ENCODE measurements around the gene FYCO1. TPM values are rescaled to one million over a fixed set of nuclear protein-coding genes. Genes with fewer than 3 reads are reported as not detected.

Gene FYCO1
- total RNA-seq, 1 experiment from 2014 or later = 19.7 TPM

- TF ChIP-seq EZH2 (IDR thresholded peaks at IDR 0.05; ENCODE audit: low read depth) (no peak), CTCF (conservative IDR thresholded peaks at IDR 0.05) (no peak)
- no peak for DNase-seq
- H3K4me2 ChIP-seq = no peak overlapping the region
- H3K36me3 ChIP-seq (ENCODE audit: low read depth) = no peaks in the 10 kb centered on the region
- H3K9me2 ChIP-seq (ENCODE audit: insufficient read depth) = no peaks in the 10 kb centered on the region
- H3K4me3 ChIP-seq = no peak overlapping the region
- BruUV-seq (replicated peaks) = no TSS peak
- ChIA-PET POLR2A (ENCODE audit: unreplicated experiment) (no interaction called here), CTCF (no interaction called here)
- no peaks in the 10 kb centered on the region for H3K27me3 ChIP-seq (ENCODE audit: insufficient read depth, low read depth)
- H3F3A ChIP-seq (ENCODE audit: insufficient read depth, low read depth) = no peaks in the 10 kb centered on the region
- intact Hi-C loops (cut with micrococcal nuclease; ENCODE audit: unreplicated experiment) = no loop called here
- H3K9me3 ChIP-seq (ENCODE audit: insufficient read depth, low read depth) = no peaks in the 10 kb centered on the region
- H3K4me1 ChIP-seq (replicated peaks; ENCODE audit: insufficient read depth) = no peaks in the 10 kb centered on the region
- no peak overlapping the region for H3K27ac ChIP-seq
- H2AFZ ChIP-seq = no peak overlapping the region
- H3K79me2 ChIP-seq (ENCODE audit: low read depth) = no peaks in the 10 kb centered on the region
- H4K20me1 ChIP-seq (ENCODE audit: insufficient read depth) = no peaks in the 10 kb centered on the region
Measured at GRCh38 chr3:45921158-45922038, 74.2 kb downstream of the FYCO1 start.

GRCh38 chr3:45917146-45917898, 78.3 kb downstream of the FYCO1 start:
- BruUV-seq (replicated peaks) = no TSS peak
- no peak overlapping the region for H3K27ac ChIP-seq
- H3K9me2 ChIP-seq (ENCODE audit: insufficient read depth) = no peaks in the 10 kb centered on the region
- H3K36me3 ChIP-seq (ENCODE audit: low read depth) = no peaks in the 10 kb centered on the region
- H3F3A ChIP-seq (ENCODE audit: insufficient read depth, low read depth) = no peaks in the 10 kb centered on the region
- TF ChIP-seq EZH2 (IDR thresholded peaks at IDR 0.05; ENCODE audit: low read depth) (no peak), CTCF (conservative IDR thresholded peaks at IDR 0.05) (no peak)
- ChIA-PET POLR2A (ENCODE audit: unreplicated experiment) (no interaction called here), CTCF (no interaction called here)
- no peaks in the 10 kb centered on the region for H3K79me2 ChIP-seq (ENCODE audit: low read depth)
- intact Hi-C loops (cut with micrococcal nuclease; ENCODE audit: unreplicated experiment) = no loop called here
- H3K4me1 ChIP-seq (replicated peaks; ENCODE audit: insufficient read depth) = peaks cover 7% of the 10 kb centered on the region
- no peaks in the 10 kb centered on the region for H3K27me3 ChIP-seq (ENCODE audit: insufficient read depth, low read depth)
- H4K20me1 ChIP-seq (ENCODE audit: insufficient read depth) = no peaks in the 10 kb centered on the region
- no peak overlapping the region for H3K4me3 ChIP-seq
- H3K4me2 ChIP-seq = no peak overlapping the region
- H3K9me3 ChIP-seq (ENCODE audit: insufficient read depth, low read depth) = no peaks in the 10 kb centered on the region
- no peak overlapping the region for H2AFZ ChIP-seq
- no peak for DNase-seq

DNA sequence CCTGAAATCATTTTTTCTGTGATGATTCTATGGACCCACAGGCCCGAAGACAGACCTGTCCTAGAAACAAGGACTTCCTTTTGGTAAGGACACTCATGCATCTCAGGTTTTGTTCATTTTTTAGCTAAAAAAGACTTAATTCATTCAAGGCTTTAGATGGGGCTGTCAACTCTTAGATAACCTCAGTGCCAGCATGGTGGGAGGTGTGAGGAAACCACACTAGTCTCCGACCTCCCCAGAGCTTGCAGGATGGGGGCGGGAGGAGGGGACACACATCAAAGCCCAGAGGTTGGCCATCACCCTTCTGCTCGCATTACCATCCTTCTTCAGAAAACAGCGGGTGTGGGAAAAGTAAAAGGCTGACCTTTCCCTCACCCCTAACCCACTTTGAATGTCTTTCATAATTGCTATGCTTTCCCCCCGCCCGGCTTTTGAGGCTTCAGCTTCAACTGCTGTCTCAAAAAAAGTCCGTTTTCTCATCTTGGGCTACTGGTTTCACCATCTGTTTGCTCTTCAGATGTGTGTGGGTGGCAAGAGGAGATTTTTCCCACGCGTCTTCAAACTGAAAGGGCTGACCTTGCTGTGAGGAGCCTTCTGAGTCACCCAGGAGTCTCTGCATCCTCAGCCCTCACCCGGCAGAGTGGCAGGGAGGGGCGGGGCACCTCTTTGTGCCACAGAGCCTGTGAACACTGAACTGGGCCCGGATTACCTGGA, 79.9 kb downstream of the FYCO1 start:
- no peaks in the 10 kb centered on the region for H3F3A ChIP-seq (ENCODE audit: insufficient read depth, low read depth)
- H3K4me1 ChIP-seq (replicated peaks; ENCODE audit: insufficient read depth) = peaks cover 7% of the 10 kb centered on the region
- H3K79me2 ChIP-seq (ENCODE audit: low read depth) = no peaks in the 10 kb centered on the region
- ChIA-PET CTCF (interaction anchor here (0.6 kb wide), 1 partner anchor 16 kb away, joined by 5 read pairs; no protein-coding TSS in a partner anchor), POLR2A (ENCODE audit: unreplicated experiment) (no interaction called here)
- no peaks in the 10 kb centered on the region for H3K9me2 ChIP-seq (ENCODE audit: insufficient read depth)
- H3K9me3 ChIP-seq (ENCODE audit: insufficient read depth, low read depth) = no peaks in the 10 kb centered on the region
- no TSS peak for BruUV-seq (replicated peaks)
- TF ChIP-seq CTCF (conservative IDR thresholded peaks at IDR 0.05) = no peak
- no peak for TF ChIP-seq EZH2 (IDR thresholded peaks at IDR 0.05; ENCODE audit: low read depth)
- no peak overlapping the region for H3K4me3 ChIP-seq
- H3K36me3 ChIP-seq (ENCODE audit: low read depth) = no peaks in the 10 kb centered on the region
- H2AFZ ChIP-seq = no peak overlapping the region
- H4K20me1 ChIP-seq (ENCODE audit: insufficient read depth) = no peaks in the 10 kb centered on the region
- no peak overlapping the region; the same call in 1 of the 2 replicates for H3K27ac ChIP-seq
- peak overlapping the region; percentile 11; the same call in 1 of the 2 replicates for H3K4me2 ChIP-seq
- DNase-seq = peak; percentile 52 to 71
- no peaks in the 10 kb centered on the region for H3K27me3 ChIP-seq (ENCODE audit: insufficient read depth, low read depth)
- intact Hi-C loops (cut with micrococcal nuclease; ENCODE audit: unreplicated experiment) = no loop called here
